Keratinocyte (primary cell): ENCODE data around the gene MREG. TPM values are rescaled to one million over a fixed set of nuclear protein-coding genes. Genes with fewer than 3 reads are reported as not detected.

ENCODE experiments used
- DNase-seq: peaks from one replicate; pipeline ENCODE4 v3.0.0-alpha.2; 2011; ENCODE audit warnings: low read depth, missing footprints, low spot score
- FAIRE-seq: peaks from 2 replicates; lab custom pipeline; 2011; peaks lifted over from hg19 to GRCh38; lab: Jason Lieb, UNC
- H2AFZ ChIP-seq: 2 replicates; pipeline ENCODE4 v1.6.0; 2012; ENCODE audit warnings: low read length, control low read depth, inconsistent platforms; ENCODE audit not compliant: control insufficient read depth
- H3K27ac ChIP-seq: 2 replicates; pipeline ENCODE4 v1.5.1; 2011; ENCODE audit warnings: low read length; ENCODE audit not compliant: control insufficient read depth, insufficient read depth
- H3K27me3 ChIP-seq: 3 replicates; pipeline ENCODE4 v1.6.0; 2011; ENCODE audit warnings: low read length; ENCODE audit not compliant: control insufficient read depth, insufficient read depth; ENCODE audit errors: extremely low read depth
- H3K36me3 ChIP-seq, 2 experiments: 2 replicates in 1 of 2; 3 replicates in 1 of 2; pipeline ENCODE4 v1.5.1; 2011; ENCODE audit warnings: low read length in 2 of 2, mild to moderate bottlenecking in 1 of 2; ENCODE audit not compliant: control insufficient read depth in 2 of 2, insufficient read depth in 2 of 2; ENCODE audit errors: extremely low read depth in 1 of 2
- H3K4me1 ChIP-seq: 3 replicates; pipeline ENCODE4 v1.5.1; 2011; ENCODE audit warnings: low read length; ENCODE audit not compliant: control insufficient read depth, insufficient read depth; ENCODE audit errors: extremely low read depth
- H3K4me2 ChIP-seq: 3 replicates; pipeline ENCODE4 v1.6.0; 2011; ENCODE audit warnings: low read depth, low read length; ENCODE audit not compliant: control insufficient read depth, insufficient read depth; ENCODE audit errors: extremely low read depth
- H3K4me3 ChIP-seq, 3 experiments: fragments of 200-600 bp in 1 of 3; sonication (generic) in 1 of 3; 2 replicates in 2 of 3; 3 replicates in 1 of 3; pipeline ENCODE4 v1.5.1; 2011 to 2016; ENCODE audit warnings: low read length in 3 of 3, mild to moderate bottlenecking in 3 of 3, control low read depth in 2 of 3, inconsistent platforms in 1 of 3, low read depth in 1 of 3, mixed read lengths in 1 of 3, mixed run types in 1 of 3, moderate library complexity in 1 of 3; ENCODE audit not compliant: control insufficient read depth in 2 of 3, insufficient read depth in 2 of 3; ENCODE audit errors: extremely low read depth in 1 of 3
- H3K79me2 ChIP-seq: 2 replicates; pipeline ENCODE4 v1.6.0; 2012; ENCODE audit warnings: low read length; ENCODE audit not compliant: control insufficient read depth, insufficient read depth
- H3K9ac ChIP-seq: 3 replicates; pipeline ENCODE4 v1.6.0; 2011; ENCODE audit warnings: low read length; ENCODE audit not compliant: control insufficient read depth, insufficient read depth; ENCODE audit errors: extremely low read depth
- H3K9me1 ChIP-seq: 3 replicates; pipeline ENCODE4 v1.6.0; 2011; ENCODE audit warnings: low read length; ENCODE audit not compliant: control insufficient read depth, insufficient read depth; ENCODE audit errors: extremely low read depth
- H3K9me3 ChIP-seq: 2 replicates; pipeline ENCODE4 v1.5.1; 2012; ENCODE audit warnings: low read depth, low read length; ENCODE audit not compliant: control insufficient read depth
- H4K20me1 ChIP-seq: 3 replicates; pipeline ENCODE4 v1.6.0; 2011; ENCODE audit warnings: low read length; ENCODE audit not compliant: control insufficient read depth, insufficient read depth; ENCODE audit errors: extremely low read depth
- CTCF ChIP-seq, 3 experiments: IDR thresholded peaks in 1 of 3; conservative IDR thresholded peaks in 1 of 3; optimal IDR thresholded peaks in 1 of 3; 2 replicates in 2 of 3; 3 replicates in 1 of 3; pipeline versions ENCODE3 to v1.5.1; 2011; ENCODE audit warnings: low read length in 3 of 3, mild to moderate bottlenecking in 3 of 3, moderate library complexity in 2 of 3, control low read depth in 1 of 3, inconsistent platforms in 1 of 3; ENCODE audit not compliant: insufficient read depth in 2 of 3; ENCODE audit errors: extremely low read depth in 1 of 3
- EZH2 ChIP-seq: IDR thresholded peaks from one replicate; pipeline ENCODE4 v1.6.1; 2012; ENCODE audit warnings: inconsistent platforms, mild to moderate bottlenecking, low read length, moderate library complexity
- dilution Hi-C: fragments of 300-500 bp; cut with MboI; formaldehyde crosslinking; loops from one replicate; pipeline ENCODE4 v1.7.0; 2020; ENCODE audit warnings: low sequenced_read_pairs; ENCODE audit not compliant: extremely low pct_ligation_motif_present
- polyA plus RNA-seq, 5 experiments: library from polyadenylated mRNA; depleted of rRNA in 3 of 5; stranded (reverse) in 3 of 5; stranded (forward) in 1 of 5; unstranded in 1 of 5; fragments of >200 nt; gene quantifications; 1 replicate in 1 of 5; 2 replicates in 3 of 5; 3 replicates in 1 of 5; pipeline versions ENCODE4 v1.2.1 to v1.2.3, GENCODE V29; 2011 to 2012; ENCODE audit warnings: missing spikeins in 2 of 5, low read depth in 1 of 5, low replicate concordance in 1 of 5

The MREG gene
- polyA plus RNA-seq, 1 donor (not counting 4 experiments of a cell fraction or from before 2014, with no cell fraction given): 32.9 TPM

GRCh38 chr2:216039918-216040317 lies 26.6 kb upstream of the MREG start:
- no peak overlapping the region for H3K4me3 ChIP-seq
- H3K27ac ChIP-seq: no peak overlapping the region
- H3K27me3 ChIP-seq: no peaks in the 10 kb centered on the region
- no peaks in the 10 kb centered on the region for H3K4me1 ChIP-seq
- FAIRE-seq: no peak
- no peaks in the 10 kb centered on the region for H4K20me1 ChIP-seq
- no peak overlapping the region for H3K9ac ChIP-seq
- H3K36me3 ChIP-seq: no peaks in the 10 kb centered on the region
- dilution Hi-C loops: no loop called here
- no peaks in the 10 kb centered on the region for H3K79me2 ChIP-seq
- no peaks in the 10 kb centered on the region for H3K9me3 ChIP-seq
- H2AFZ ChIP-seq: no peak overlapping the region
- no peak for DNase-seq
- H3K4me2 ChIP-seq: no peak overlapping the region
- no peak for TF ChIP-seq EZH2
- no peak for TF ChIP-seq CTCF (optimal IDR thresholded peaks at IDR 0.05 in 1 of 3, IDR thresholded peaks at IDR 0.05 in 1 of 3, conservative IDR thresholded peaks at IDR 0.05 in 1 of 3; ENCODE audit: extremely low read depth in 1 of 3, insufficient read depth in 2 of 3, low read length in 3 of 3)
- no peaks in the 10 kb centered on the region for H3K9me1 ChIP-seq

GRCh38 chr2:216034065-216034464 lies 20.7 kb upstream of the MREG start:
- no peaks in the 10 kb centered on the region for H3K36me3 ChIP-seq
- no peaks in the 10 kb centered on the region for H3K9me1 ChIP-seq
- H3K4me2 ChIP-seq: no peak overlapping the region
- FAIRE-seq (peak; percentile 59), DNase-seq (peak; percentile 61)
- H3K4me1 ChIP-seq: peaks cover 9% of the 10 kb centered on the region
- no peak overlapping the region for H3K4me3 ChIP-seq
- no peaks in the 10 kb centered on the region for H4K20me1 ChIP-seq
- H3K27ac ChIP-seq: no peak overlapping the region
- peak; percentile 79 to 95 (median 87) for TF ChIP-seq CTCF (optimal IDR thresholded peaks at IDR 0.05 in 1 of 3, IDR thresholded peaks at IDR 0.05 in 1 of 3, conservative IDR thresholded peaks at IDR 0.05 in 1 of 3; ENCODE audit: extremely low read depth in 1 of 3, insufficient read depth in 2 of 3, low read length in 3 of 3)
- no peak for TF ChIP-seq EZH2
- H3K9ac ChIP-seq: no peak overlapping the region
- dilution Hi-C loops: no loop called here
- H3K27me3 ChIP-seq: no peaks in the 10 kb centered on the region
- H2AFZ ChIP-seq: no peak overlapping the region
- H3K79me2 ChIP-seq: no peaks in the 10 kb centered on the region
- no peaks in the 10 kb centered on the region for H3K9me3 ChIP-seq
